Measurements from ENCODE around the gene PRSS38. TPM values are rescaled to one million over a fixed set of nuclear protein-coding genes. Genes with fewer than 3 reads are reported as not detected.

The PRSS38 gene
- total and polyA plus RNA-seq, 2 donors (not counting 1 experiment from before 2014, with no cell fraction given), result not detected

DNA sequence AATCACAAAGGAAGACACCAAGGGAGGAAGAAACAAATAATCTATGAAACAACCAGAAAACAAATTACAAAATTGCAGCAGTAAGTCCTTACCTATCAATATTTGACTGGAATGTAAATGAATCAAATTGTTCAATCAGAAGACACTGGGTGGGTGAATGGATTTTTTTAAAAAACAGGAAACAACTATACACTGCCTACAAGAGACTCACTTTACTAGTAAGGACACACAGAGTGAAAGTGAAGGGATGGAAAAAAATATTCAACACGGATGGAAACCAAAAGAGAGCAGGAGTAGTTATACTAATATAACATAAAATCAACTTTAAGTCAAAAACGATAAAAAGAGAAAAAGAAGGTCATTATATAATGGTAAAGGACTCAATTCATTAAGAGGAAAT lies 6.4 kb upstream of the PRSS38 start:
- Histone ChIP-seq H3K27me3 (ENCODE audit: control insufficient read depth, insufficient read depth, low read length) (no peaks in the 10 kb centered on the region), H2AFZ (ENCODE audit: low read length) (no peak overlapping the region), H3K9me3 (ENCODE audit: control insufficient read depth, insufficient read depth, low read depth, low read length) (no peaks in the 10 kb centered on the region), H3K4me1 (ENCODE audit: control insufficient read depth, extremely low read depth, insufficient read depth, low read length) (no peaks in the 10 kb centered on the region), H3K36me3 (ENCODE audit: control insufficient read depth, insufficient read depth, low read length) (no peaks in the 10 kb centered on the region), H3K79me2 (ENCODE audit: control insufficient read depth, insufficient read depth, low read length) (no peaks in the 10 kb centered on the region), H4K20me1 (ENCODE audit: control insufficient read depth, extremely low read depth, insufficient read depth, low read length) (no peaks in the 10 kb centered on the region), H3K4me3 (replicated peaks in 1 of 4; ENCODE audit: control extremely low read depth in 1 of 4, insufficient read depth in 1 of 4, low read depth in 3 of 4, low read length in 4 of 4) (no peak overlapping the region), H3K9ac (ENCODE audit: insufficient read depth, low read length) (no peak overlapping the region), H3K27ac (ENCODE audit: insufficient read depth, low read length) (no peak overlapping the region), H3K4me2 (ENCODE audit: extremely low read depth, insufficient read depth, low read length) (no peak overlapping the region)
- TF ChIP-seq EZH2 (IDR thresholded peaks at IDR 0.05; ENCODE audit: low read length, missing control alignments), result no peak
- TF ChIP-seq, protein P1, sequence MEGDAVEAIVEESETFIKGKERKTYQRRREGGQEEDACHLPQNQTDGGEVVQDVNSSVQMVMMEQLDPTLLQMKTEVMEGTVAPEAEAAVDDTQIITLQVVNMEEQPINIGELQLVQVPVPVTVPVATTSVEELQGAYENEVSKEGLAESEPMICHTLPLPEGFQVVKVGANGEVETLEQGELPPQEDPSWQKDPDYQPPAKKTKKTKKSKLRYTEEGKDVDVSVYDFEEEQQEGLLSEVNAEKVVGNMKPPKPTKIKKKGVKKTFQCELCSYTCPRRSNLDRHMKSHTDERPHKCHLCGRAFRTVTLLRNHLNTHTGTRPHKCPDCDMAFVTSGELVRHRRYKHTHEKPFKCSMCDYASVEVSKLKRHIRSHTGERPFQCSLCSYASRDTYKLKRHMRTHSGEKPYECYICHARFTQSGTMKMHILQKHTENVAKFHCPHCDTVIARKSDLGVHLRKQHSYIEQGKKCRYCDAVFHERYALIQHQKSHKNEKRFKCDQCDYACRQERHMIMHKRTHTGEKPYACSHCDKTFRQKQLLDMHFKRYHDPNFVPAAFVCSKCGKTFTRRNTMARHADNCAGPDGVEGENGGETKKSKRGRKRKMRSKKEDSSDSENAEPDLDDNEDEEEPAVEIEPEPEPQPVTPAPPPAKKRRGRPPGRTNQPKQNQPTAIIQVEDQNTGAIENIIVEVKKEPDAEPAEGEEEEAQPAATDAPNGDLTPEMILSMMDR (conservative IDR thresholded peaks at IDR 0.05 in 1 of 2, IDR thresholded peaks at IDR 0.05 in 1 of 2; ENCODE audit: low read depth in 1 of 2, low read length in 2 of 2), result no peak
- no peak for DNase-seq (ENCODE audit: low read depth in 2 of 2)

DNA sequence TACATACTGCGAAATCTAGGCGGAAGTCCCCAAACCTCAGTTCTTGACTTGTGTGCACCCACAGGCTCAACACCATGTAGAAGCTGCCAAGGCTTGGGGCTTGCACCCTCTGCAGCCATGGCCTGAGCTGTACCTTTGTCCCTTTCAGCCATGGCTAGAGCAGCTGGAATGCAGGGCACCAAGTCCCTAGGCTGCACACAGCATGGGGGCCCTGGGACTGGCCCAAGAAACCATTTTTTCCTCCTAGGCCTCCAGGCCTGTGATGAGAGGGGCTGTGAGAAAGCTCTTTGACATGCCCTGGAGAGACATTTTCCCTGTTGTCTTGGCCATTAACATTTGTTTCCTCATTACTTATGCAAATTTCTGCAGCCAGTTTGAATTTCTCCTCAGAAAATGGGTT lies 1.5 kb upstream of the PRSS38 start:
- no peak overlapping the region for H2AFZ ChIP-seq (ENCODE audit: low read length)
- no peak overlapping the region for H3K4me2 ChIP-seq (ENCODE audit: extremely low read depth, insufficient read depth, low read length)
- no peaks in the 10 kb centered on the region for H3K9me3 ChIP-seq (ENCODE audit: control insufficient read depth, insufficient read depth, low read depth, low read length)
- no peaks in the 10 kb centered on the region for H4K20me1 ChIP-seq (ENCODE audit: control insufficient read depth, extremely low read depth, insufficient read depth, low read length)
- no peak for DNase-seq (ENCODE audit: low read depth in 2 of 2)
- TF ChIP-seq, protein P1 (conservative IDR thresholded peaks at IDR 0.05 in 1 of 2, IDR thresholded peaks at IDR 0.05 in 1 of 2; ENCODE audit: low read depth in 1 of 2, low read length in 2 of 2), result no peak
- no peak for TF ChIP-seq EZH2 (IDR thresholded peaks at IDR 0.05; ENCODE audit: low read length, missing control alignments)
- no peaks in the 10 kb centered on the region for H3K4me1 ChIP-seq (ENCODE audit: control insufficient read depth, extremely low read depth, insufficient read depth, low read length)
- no peaks in the 10 kb centered on the region for H3K27me3 ChIP-seq (ENCODE audit: control insufficient read depth, insufficient read depth, low read length)
- no peak overlapping the region for H3K9ac ChIP-seq (ENCODE audit: insufficient read depth, low read length)
- H3K36me3 ChIP-seq (ENCODE audit: control insufficient read depth, insufficient read depth, low read length), result no peaks in the 10 kb centered on the region
- H3K79me2 ChIP-seq (ENCODE audit: control insufficient read depth, insufficient read depth, low read length), result no peaks in the 10 kb centered on the region
- no peak overlapping the region for H3K27ac ChIP-seq (ENCODE audit: insufficient read depth, low read length)
- H3K4me3 ChIP-seq (replicated peaks in 1 of 4; ENCODE audit: control extremely low read depth in 1 of 4, insufficient read depth in 1 of 4, low read depth in 3 of 4, low read length in 4 of 4), result no peak overlapping the region

DNA sequence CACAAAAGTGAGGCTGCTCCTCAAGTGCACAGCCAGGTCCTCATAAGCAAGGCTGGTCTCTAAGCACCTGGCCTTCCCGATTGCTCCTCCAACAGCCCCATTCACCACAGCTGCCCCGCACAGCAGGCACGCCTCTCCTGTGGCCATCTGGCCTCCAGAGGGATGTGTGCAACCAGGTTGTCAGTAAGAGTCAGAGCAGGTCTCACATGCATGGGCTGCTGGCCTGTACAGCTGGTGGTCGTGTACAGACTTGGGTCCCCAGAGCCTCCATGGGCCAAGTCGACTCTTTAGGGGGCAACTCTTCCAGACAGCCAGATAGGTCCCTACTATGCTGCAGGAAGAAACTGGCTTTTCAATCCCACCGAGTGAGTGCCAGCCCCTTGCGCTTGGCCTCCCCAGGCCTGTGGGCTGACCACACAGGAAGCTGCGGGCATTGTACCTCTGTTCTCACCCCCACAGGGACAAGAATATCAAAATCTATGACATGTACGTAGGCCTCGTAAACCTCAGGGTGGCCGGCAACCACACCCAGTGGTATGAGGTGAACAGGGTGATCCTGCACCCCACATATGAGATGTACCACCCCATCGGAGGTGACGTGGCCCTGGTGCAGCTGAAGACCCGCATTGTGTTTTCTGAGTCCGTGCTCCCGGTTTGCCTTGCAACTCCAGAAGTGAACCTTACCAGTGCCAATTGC lies 1.4 kb downstream of the PRSS38 start:
- no peak for DNase-seq (ENCODE audit: low read depth in 2 of 2)
- H3K4me3 ChIP-seq (replicated peaks in 1 of 4; ENCODE audit: control extremely low read depth in 1 of 4, insufficient read depth in 1 of 4, low read depth in 3 of 4, low read length in 4 of 4), result no peak overlapping the region
- no peak overlapping the region for H3K4me2 ChIP-seq (ENCODE audit: extremely low read depth, insufficient read depth, low read length)
- no peaks in the 10 kb centered on the region for H3K79me2 ChIP-seq (ENCODE audit: control insufficient read depth, insufficient read depth, low read length)
- TF ChIP-seq, protein P1 (conservative IDR thresholded peaks at IDR 0.05 in 1 of 2, IDR thresholded peaks at IDR 0.05 in 1 of 2; ENCODE audit: low read depth in 1 of 2, low read length in 2 of 2), result no peak
- no peak for TF ChIP-seq EZH2 (IDR thresholded peaks at IDR 0.05; ENCODE audit: low read length, missing control alignments)
- no peaks in the 10 kb centered on the region for H4K20me1 ChIP-seq (ENCODE audit: control insufficient read depth, extremely low read depth, insufficient read depth, low read length)
- H3K9me3 ChIP-seq (ENCODE audit: control insufficient read depth, insufficient read depth, low read depth, low read length), result no peaks in the 10 kb centered on the region
- no peak overlapping the region for H2AFZ ChIP-seq (ENCODE audit: low read length)
- H3K27ac ChIP-seq (ENCODE audit: insufficient read depth, low read length), result no peak overlapping the region
- no peaks in the 10 kb centered on the region for H3K27me3 ChIP-seq (ENCODE audit: control insufficient read depth, insufficient read depth, low read length)
- no peaks in the 10 kb centered on the region for H3K36me3 ChIP-seq (ENCODE audit: control insufficient read depth, insufficient read depth, low read length)
- H3K4me1 ChIP-seq (ENCODE audit: control insufficient read depth, extremely low read depth, insufficient read depth, low read length), result no peaks in the 10 kb centered on the region
- H3K9ac ChIP-seq (ENCODE audit: insufficient read depth, low read length), result no peak overlapping the region

Data from fibroblast of lung (primary cell).